Stimulated activated naive CD4-positive, alpha-beta T cell treated with Interleukin-2 at 50 U/mL for 16 hours (primary cell): Measurements from ENCODE around the gene MICU1.

Source experiments
- DNase-seq: peaks from one replicate; lab custom pipeline; 2025; lab: John Stamatoyannopoulos, UW

The MICU1 gene

GRCh38 chr10:72626444-72626754, 520 bp upstream of the MICU1 start:
- no peak for DNase-seq

- DNase-seq: no peak
These were observed 637 bp downstream of the MICU1 start for GRCh38 chr10:72625276-72625607.

GRCh38 chr10:72622271-72622670, 3.6 kb downstream of the MICU1 start:
- DNase-seq: no peak

- no peak for DNase-seq
These were observed 9.2 kb downstream of the MICU1 start for GRCh38 chr10:72616716-72617115.

- DNase-seq: no peak
These were observed 9.9 kb downstream of the MICU1 start for GRCh38 chr10:72615970-72616369.

- DNase-seq: no peak
These were observed 13.6 kb downstream of the MICU1 start for GRCh38 chr10:72612203-72612826.

GRCh38 chr10:72611783-72612182, 14.1 kb downstream of the MICU1 start:
- no peak for DNase-seq

GRCh38 chr10:72610466-72610865, 15.4 kb downstream of the MICU1 start:
- DNase-seq: no peak

DNA sequence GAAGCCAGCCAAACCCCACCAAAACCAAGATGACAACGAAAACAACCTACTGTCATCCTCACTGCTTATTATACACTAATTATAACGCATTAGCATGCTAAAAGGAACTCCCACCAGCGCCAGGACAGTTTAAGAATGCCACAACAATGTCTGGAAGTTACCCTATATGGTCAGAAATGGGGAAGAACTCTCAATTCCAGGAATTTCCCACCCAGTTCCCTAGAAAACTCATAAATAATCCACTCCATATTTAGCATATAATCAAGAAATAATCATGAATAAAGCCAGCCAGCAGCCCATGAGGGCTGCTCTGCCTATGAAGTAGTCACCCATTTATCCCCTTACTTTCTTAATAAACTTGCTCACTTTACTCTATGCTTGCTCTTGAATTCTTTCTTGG, 20.8 kb downstream of the MICU1 start:
- no peak for DNase-seq

GRCh38 chr10:72601144-72601543, 24.7 kb downstream of the MICU1 start:
- no peak for DNase-seq

GRCh38 chr10:72598769-72599701, 26.8 kb downstream of the MICU1 start:
- no peak for DNase-seq

GRCh38 chr10:72597897-72598296, 28.0 kb downstream of the MICU1 start:
- no peak for DNase-seq

GRCh38 chr10:72595436-72595835, 30.4 kb downstream of the MICU1 start:
- no peak for DNase-seq

- no peak for DNase-seq
These were observed 31.9 kb downstream of the MICU1 start for GRCh38 chr10:72593963-72594362.

DNA sequence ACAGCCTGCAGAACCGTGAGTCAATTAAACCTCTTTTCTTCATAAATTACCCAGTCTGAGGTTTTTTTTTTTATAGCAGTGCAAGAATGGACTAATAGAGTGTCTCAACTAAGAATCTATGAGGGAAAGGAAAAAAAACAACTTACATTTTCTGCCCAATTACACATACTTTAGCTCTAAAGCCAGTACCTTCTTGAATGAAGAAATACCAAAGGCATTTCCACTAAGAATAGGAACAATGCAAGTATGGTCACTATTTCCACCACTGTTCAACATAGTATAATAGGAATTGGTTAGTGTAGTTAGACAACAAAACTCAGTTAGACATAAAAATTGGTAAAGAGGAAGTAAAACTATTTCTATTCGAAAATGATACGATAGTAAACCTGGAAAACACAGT, 37.6 kb downstream of the MICU1 start:
- no peak for DNase-seq

DNA sequence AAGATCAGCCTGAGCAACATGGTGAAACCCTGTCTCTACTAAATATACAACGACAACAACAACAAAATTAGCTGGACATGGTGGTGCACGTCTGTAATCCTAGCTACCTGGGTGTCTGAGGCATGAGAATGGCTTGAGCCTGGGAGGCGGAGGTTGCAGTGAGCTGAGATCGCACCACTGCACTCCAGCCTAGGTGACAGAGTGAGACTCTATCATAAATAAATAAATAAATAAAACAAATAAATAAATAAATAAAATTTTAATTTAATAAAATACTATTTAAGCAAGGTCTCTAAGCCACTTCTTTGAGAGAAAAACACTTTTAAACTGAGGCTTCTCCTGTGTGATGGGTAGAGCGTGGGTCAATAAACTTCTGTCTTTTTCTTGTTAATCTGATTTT, 38.3 kb downstream of the MICU1 start:
- no peak for DNase-seq

DNA sequence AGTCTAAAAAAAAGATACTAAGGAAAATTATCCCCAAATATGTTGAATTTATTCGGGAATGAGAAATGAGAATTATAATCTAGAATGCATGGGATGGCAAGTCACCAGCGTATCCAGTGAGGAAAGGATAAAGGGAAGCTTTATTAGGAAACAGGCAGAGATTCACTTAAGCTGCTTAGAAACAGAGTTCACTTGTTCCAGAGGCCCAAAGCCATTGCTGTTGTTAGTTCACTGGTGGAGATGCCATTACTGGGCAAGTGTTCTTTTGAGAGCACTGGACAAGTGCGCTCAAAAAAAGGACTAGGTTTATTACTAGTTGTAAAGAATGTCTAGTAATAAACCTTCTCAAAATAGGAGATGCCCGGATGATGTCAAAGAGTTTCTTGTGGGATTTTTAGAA, 51.2 kb downstream of the MICU1 start:
- DNase-seq: no peak

- DNase-seq: no peak
These were observed 52.8 kb downstream of the MICU1 start for GRCh38 chr10:72573079-72573478.

- DNase-seq: no peak
These were observed 57.8 kb downstream of the MICU1 start for GRCh38 chr10:72567889-72568640.

DNA sequence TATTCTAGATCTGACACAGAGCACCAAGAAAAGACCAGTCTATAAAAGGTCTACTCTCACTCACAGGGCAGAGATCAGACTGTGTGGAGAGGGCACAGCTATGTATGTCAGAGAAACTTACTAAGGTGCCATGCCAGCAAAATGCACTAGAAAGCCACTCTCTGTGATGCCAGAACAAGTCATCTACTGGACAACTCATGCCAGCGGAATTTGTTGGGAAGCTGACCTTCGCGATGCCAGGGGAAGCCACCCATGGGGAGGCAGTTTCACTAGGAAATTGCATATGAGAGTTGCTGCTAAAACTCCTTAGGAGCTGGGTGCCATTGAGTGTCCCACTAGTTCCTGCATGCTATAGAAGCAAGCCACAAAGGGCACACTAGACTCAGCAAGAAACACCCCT, 58.5 kb downstream of the MICU1 start:
- DNase-seq: no peak

- no peak for DNase-seq
These were observed 61.3 kb downstream of the MICU1 start for GRCh38 chr10:72564596-72564995.

DNA sequence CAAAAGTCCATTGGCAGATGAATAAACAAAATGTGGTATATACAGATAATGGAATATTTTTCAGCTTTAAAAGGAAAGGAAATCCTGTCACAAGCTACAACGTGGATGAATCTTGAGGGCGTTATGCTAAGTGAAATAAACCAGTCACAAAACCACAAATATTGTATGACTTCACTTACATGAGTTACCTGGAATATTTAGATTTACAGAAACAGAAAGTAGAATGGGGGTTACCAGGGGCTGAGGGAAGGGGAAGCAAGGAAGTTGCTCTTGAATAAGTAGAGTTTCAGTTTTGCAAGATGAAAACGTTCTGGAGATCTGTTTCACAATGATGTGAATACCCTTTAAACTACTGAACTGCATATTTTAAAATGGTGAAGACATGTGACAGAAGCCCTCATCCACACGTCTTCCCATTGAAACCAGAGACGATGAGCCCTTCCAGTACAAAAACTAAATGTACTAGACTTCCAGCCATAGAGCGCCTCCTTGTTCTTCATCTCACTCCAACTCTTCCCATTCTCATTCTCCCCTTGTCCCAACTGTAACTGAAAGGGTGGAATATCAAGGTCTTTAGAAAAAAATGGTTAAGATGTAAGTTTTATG, 62.4 kb downstream of the MICU1 start:
- DNase-seq: no peak

DNA sequence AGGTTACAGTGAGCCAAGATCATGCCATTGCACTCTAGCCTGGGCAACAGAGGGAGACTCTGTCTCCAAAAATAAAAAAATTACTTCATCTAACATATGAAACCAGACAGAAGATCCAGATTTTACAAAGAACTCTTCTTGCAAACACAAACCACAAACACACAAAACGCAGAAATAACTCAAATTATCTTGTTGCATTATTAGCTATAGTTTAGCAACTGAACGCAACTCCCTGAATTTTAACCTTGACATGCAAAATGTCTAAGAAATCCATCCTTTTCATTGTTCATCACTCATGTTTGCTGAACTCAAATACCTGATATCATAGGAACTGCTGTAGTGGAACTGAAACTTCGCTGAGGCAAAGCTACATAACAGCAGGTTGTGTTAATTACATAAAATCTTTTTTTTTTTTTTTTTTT, 64.1 kb downstream of the MICU1 start:
- DNase-seq: no peak
